ENCODE results near the gene RUFY2.
A peak's percentile ranks its signal among the peaks of the same experiment; 100 is the strongest.

Gene RUFY2

GRCh38 chr10:68406815-68407548, at the start of gene RUFY2:
RUFY2 (minus strand) TSS chr10:68407277; CDS start chr10:68407189, 88 bp downstream.
- peak; percentile 65 for DNase-seq

- DNase-seq = peak; percentile 8
These were observed 42.6 kb upstream of the RUFY2 start for GRCh38 chr10:68449698-68450097.

- DNase-seq = no peak
These were observed 39.1 kb upstream of the RUFY2 start for GRCh38 chr10:68446179-68446578.

- no peak for DNase-seq
These were observed 35.9 kb upstream of the RUFY2 start for GRCh38 chr10:68442971-68443370.

GRCh38 chr10:68440898-68441297, 33.8 kb upstream of the RUFY2 start:
- no peak for DNase-seq

GRCh38 chr10:68435803-68436202, 28.7 kb upstream of the RUFY2 start:
- no peak for DNase-seq

- DNase-seq = no peak
These were observed 27.6 kb upstream of the RUFY2 start for GRCh38 chr10:68434657-68435056.

GRCh38 chr10:68428396-68429104, 21.5 kb upstream of the RUFY2 start:
- no peak for DNase-seq

- DNase-seq = no peak
These were observed 17.5 kb upstream of the RUFY2 start for GRCh38 chr10:68424454-68425014.

- no peak for DNase-seq
These were observed 16.4 kb upstream of the RUFY2 start for GRCh38 chr10:68423522-68423921.

GRCh38 chr10:68419376-68419775, 12.3 kb upstream of the RUFY2 start:
- DNase-seq = no peak

- no peak for DNase-seq
These were observed 1.9 kb upstream of the RUFY2 start for GRCh38 chr10:68408898-68409518.

GRCh38 chr10:68406111-68406814, 814 bp downstream of the RUFY2 start:
- peak; percentile 52 for DNase-seq

GRCh38 chr10:68403701-68404100, 3.4 kb downstream of the RUFY2 start:
- DNase-seq = no peak

GRCh38 chr10:68402276-68402675, 4.8 kb downstream of the RUFY2 start:
- DNase-seq = no peak

GRCh38 chr10:68397005-68397404, 10.1 kb downstream of the RUFY2 start:
- no peak for DNase-seq

GRCh38 chr10:68385740-68386139, 21.3 kb downstream of the RUFY2 start:
- no peak for DNase-seq

GRCh38 chr10:68371604-68372003, 35.5 kb downstream of the RUFY2 start:
- no peak for DNase-seq

GRCh38 chr10:68367121-68367520, 40.0 kb downstream of the RUFY2 start:
- no peak for DNase-seq

- DNase-seq = no peak
These were observed 40.5 kb downstream of the RUFY2 start for GRCh38 chr10:68366600-68366999.

GRCh38 chr10:68365611-68366010, 41.5 kb downstream of the RUFY2 start:
- DNase-seq = no peak

- DNase-seq = no peak
These were observed 42.8 kb downstream of the RUFY2 start for GRCh38 chr10:68364101-68364886.

All from kidney glomerular epithelial cell (primary cell).